Liver (tissue), 3 donors: ENCODE measurements around the gene HIRIP3.

Source experiments
- EGR1 ChIP-seq, 2 donors: IDR thresholded peaks; 2 replicates each; pipeline ENCODE4 v1.6.1; 2016 to 2018; ENCODE audit warnings: antibody characterized with exemption in 2 of 2, low read depth in 2 of 2
- FOXA1 ChIP-seq: IDR thresholded peaks from 2 replicates; pipeline ENCODE4 v1.6.1; 2016; ENCODE audit warnings: antibody characterized with exemption
- GABPA ChIP-seq, 2 donors: IDR thresholded peaks in 1 of 2; conservative IDR thresholded peaks in 1 of 2; 2 replicates each; pipeline ENCODE4 v1.6.1; 2016; ENCODE audit warnings: antibody characterized with exemption in 2 of 2, mild to moderate bottlenecking in 1 of 2, moderate library complexity in 1 of 2
- HNF4A ChIP-seq, 2 donors: conservative IDR thresholded peaks; 2 replicates each; pipeline ENCODE4 v1.6.1; 2016; ENCODE audit warnings: antibody characterized with exemption in 2 of 2, mild to moderate bottlenecking in 2 of 2
- JUND ChIP-seq, 2 donors: IDR thresholded peaks; 2 replicates each; pipeline ENCODE4 v1.6.1; 2016; ENCODE audit warnings: antibody characterized with exemption in 2 of 2
- RAD21 ChIP-seq, 2 donors: IDR thresholded peaks; 2 replicates each; pipeline ENCODE4 v1.6.1; 2016; ENCODE audit warnings: antibody characterized with exemption in 2 of 2, mild to moderate bottlenecking in 2 of 2
- SP1 ChIP-seq: IDR thresholded peaks from 2 replicates; pipeline ENCODE4 v1.6.1; 2018; ENCODE audit warnings: antibody characterized with exemption, mild to moderate bottlenecking
- TAF1 ChIP-seq: conservative IDR thresholded peaks from 2 replicates; pipeline ENCODE4 v1.6.1; 2016; ENCODE audit warnings: antibody characterized with exemption, mild to moderate bottlenecking
- TF ChIP-seq, protein P1 (sequence below): fragments of 150-350 bp; IDR thresholded peaks from 2 replicates; pipeline ENCODE4 v1.5.1; 2017; ENCODE audit warnings: improper control_type of control experiment, low read depth, low read length; ENCODE audit not compliant: missing input control
- TF ChIP-seq, protein P2 (sequence below): IDR thresholded peaks from 2 replicates; pipeline ENCODE4 v1.6.1; 2016; ENCODE audit warnings: antibody characterized with exemption
- TF ChIP-seq, protein P3 (sequence below): IDR thresholded peaks from 2 replicates; pipeline ENCODE4 v1.6.1; 2016; ENCODE audit warnings: antibody characterized with exemption
- TF ChIP-seq, protein P4 (sequence below): IDR thresholded peaks from 2 replicates; pipeline ENCODE4 v1.6.1; 2016; ENCODE audit warnings: antibody characterized with exemption, mild to moderate bottlenecking
- TF ChIP-seq, protein P5 (sequence below): IDR thresholded peaks from 2 replicates; pipeline ENCODE4 v1.6.1; 2016; ENCODE audit warnings: antibody characterized with exemption
- donor health status: healthy.
- donor health status: healthy.

DNA sequence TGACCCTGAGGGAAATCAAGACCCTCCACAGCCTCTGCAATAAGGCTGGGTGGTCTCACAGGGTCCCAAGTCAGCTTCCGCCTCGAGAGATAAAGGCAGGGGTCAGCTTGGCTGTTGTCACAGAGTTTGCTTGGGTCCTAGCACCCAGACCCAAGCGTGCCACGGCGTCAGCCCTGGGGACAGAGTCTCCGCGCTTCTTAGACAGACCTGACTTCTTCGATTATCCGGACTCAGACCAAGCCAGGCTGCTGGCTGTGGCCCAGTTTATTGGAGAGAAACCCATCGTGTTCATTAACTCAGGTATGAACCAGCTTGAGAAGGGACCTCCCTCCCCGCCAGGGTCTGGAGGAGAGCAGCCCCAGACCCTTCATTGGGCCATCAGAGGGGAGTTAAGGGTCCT lies 28.2 kb upstream of the HIRIP3 start:
- TF ChIP-seq, protein P1, sequence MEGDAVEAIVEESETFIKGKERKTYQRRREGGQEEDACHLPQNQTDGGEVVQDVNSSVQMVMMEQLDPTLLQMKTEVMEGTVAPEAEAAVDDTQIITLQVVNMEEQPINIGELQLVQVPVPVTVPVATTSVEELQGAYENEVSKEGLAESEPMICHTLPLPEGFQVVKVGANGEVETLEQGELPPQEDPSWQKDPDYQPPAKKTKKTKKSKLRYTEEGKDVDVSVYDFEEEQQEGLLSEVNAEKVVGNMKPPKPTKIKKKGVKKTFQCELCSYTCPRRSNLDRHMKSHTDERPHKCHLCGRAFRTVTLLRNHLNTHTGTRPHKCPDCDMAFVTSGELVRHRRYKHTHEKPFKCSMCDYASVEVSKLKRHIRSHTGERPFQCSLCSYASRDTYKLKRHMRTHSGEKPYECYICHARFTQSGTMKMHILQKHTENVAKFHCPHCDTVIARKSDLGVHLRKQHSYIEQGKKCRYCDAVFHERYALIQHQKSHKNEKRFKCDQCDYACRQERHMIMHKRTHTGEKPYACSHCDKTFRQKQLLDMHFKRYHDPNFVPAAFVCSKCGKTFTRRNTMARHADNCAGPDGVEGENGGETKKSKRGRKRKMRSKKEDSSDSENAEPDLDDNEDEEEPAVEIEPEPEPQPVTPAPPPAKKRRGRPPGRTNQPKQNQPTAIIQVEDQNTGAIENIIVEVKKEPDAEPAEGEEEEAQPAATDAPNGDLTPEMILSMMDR: no peak
- TF ChIP-seq SP1: no peak
- no peak for TF ChIP-seq EGR1 (IDR thresholded peaks at IDR 0.05; ENCODE audit: low read depth in 2 of 2)
- TF ChIP-seq, protein P2, sequence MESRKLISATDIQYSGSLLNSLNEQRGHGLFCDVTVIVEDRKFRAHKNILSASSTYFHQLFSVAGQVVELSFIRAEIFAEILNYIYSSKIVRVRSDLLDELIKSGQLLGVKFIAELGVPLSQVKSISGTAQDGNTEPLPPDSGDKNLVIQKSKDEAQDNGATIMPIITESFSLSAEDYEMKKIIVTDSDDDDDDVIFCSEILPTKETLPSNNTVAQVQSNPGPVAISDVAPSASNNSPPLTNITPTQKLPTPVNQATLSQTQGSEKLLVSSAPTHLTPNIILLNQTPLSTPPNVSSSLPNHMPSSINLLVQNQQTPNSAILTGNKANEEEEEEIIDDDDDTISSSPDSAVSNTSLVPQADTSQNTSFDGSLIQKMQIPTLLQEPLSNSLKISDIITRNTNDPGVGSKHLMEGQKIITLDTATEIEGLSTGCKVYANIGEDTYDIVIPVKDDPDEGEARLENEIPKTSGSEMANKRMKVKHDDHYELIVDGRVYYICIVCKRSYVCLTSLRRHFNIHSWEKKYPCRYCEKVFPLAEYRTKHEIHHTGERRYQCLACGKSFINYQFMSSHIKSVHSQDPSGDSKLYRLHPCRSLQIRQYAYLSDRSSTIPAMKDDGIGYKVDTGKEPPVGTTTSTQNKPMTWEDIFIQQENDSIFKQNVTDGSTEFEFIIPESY: no peak
- no peak for TF ChIP-seq TAF1
- TF ChIP-seq RAD21 (IDR thresholded peaks at IDR 0.05): no peak
- TF ChIP-seq JUND (IDR thresholded peaks at IDR 0.05): no peak
- TF ChIP-seq, protein P3, sequence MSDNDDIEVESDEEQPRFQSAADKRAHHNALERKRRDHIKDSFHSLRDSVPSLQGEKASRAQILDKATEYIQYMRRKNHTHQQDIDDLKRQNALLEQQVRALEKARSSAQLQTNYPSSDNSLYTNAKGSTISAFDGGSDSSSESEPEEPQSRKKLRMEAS: no peak
- TF ChIP-seq, protein P4, sequence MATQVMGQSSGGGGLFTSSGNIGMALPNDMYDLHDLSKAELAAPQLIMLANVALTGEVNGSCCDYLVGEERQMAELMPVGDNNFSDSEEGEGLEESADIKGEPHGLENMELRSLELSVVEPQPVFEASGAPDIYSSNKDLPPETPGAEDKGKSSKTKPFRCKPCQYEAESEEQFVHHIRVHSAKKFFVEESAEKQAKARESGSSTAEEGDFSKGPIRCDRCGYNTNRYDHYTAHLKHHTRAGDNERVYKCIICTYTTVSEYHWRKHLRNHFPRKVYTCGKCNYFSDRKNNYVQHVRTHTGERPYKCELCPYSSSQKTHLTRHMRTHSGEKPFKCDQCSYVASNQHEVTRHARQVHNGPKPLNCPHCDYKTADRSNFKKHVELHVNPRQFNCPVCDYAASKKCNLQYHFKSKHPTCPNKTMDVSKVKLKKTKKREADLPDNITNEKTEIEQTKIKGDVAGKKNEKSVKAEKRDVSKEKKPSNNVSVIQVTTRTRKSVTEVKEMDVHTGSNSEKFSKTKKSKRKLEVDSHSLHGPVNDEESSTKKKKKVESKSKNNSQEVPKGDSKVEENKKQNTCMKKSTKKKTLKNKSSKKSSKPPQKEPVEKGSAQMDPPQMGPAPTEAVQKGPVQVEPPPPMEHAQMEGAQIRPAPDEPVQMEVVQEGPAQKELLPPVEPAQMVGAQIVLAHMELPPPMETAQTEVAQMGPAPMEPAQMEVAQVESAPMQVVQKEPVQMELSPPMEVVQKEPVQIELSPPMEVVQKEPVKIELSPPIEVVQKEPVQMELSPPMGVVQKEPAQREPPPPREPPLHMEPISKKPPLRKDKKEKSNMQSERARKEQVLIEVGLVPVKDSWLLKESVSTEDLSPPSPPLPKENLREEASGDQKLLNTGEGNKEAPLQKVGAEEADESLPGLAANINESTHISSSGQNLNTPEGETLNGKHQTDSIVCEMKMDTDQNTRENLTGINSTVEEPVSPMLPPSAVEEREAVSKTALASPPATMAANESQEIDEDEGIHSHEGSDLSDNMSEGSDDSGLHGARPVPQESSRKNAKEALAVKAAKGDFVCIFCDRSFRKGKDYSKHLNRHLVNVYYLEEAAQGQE: no peak
- no peak for TF ChIP-seq FOXA1
- TF ChIP-seq, protein P5, sequence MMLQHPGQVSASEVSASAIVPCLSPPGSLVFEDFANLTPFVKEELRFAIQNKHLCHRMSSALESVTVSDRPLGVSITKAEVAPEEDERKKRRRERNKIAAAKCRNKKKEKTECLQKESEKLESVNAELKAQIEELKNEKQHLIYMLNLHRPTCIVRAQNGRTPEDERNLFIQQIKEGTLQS: no peak
- TF ChIP-seq GABPA (IDR thresholded peaks at IDR 0.05 in 1 of 2, conservative IDR thresholded peaks at IDR 0.05 in 1 of 2): no peak
- no peak for TF ChIP-seq HNF4A (conservative IDR thresholded peaks at IDR 0.05)
